ENCODE results near the gene GPR63.
"Not testable (repeated sequence)": the region's sequence is repeated elsewhere in the genome, so short reads cannot be mapped to it uniquely, and the experiment has no call there.

GPR63 gene

GRCh38 chr6:96837081-96837971 lies at the start of gene GPR63:
GPR63 (minus strand) TSS chr6:96837477; CDS start chr6:96799731, 37,746 bp downstream.
- H3K27ac ChIP-seq, result peak within 1 kb of the TSS; percentile 38
- TF ChIP-seq CTCF (IDR thresholded peaks at IDR 0.05) (0 out of 2 replicates have a peak, but pooled peaks have one; percentile 6), ZFX (IDR thresholded peaks at IDR 0.05; ENCODE audit: borderline replicate concordance) (no peak)

GRCh38 chr6:96886519-96886918 lies 49.2 kb upstream of the GPR63 start:
- TF ChIP-seq ZFX (IDR thresholded peaks at IDR 0.05; ENCODE audit: borderline replicate concordance), result no peak
- TF ChIP-seq CTCF (IDR thresholded peaks at IDR 0.05), result no peak
- no peak overlapping the region for H3K27ac ChIP-seq

- H3K27ac ChIP-seq, result not testable (repeated sequence)
These were observed 47.9 kb upstream of the GPR63 start for GRCh38 chr6:96885187-96885631.

GRCh38 chr6:96878143-96878542 lies 40.9 kb upstream of the GPR63 start:
- TF ChIP-seq ZFX (IDR thresholded peaks at IDR 0.05; ENCODE audit: borderline replicate concordance) (no peak), CTCF (IDR thresholded peaks at IDR 0.05) (no peak)
- H3K27ac ChIP-seq, result no peak overlapping the region

- no peak overlapping the region for H3K27ac ChIP-seq
- no peak for TF ChIP-seq CTCF (IDR thresholded peaks at IDR 0.05)
- no peak for TF ChIP-seq ZFX (IDR thresholded peaks at IDR 0.05; ENCODE audit: borderline replicate concordance)
These were observed 39.7 kb upstream of the GPR63 start for GRCh38 chr6:96876886-96877545.

GRCh38 chr6:96872976-96873375 lies 35.7 kb upstream of the GPR63 start:
- no peak overlapping the region for H3K27ac ChIP-seq
- no peak for TF ChIP-seq CTCF (IDR thresholded peaks at IDR 0.05)
- no peak for TF ChIP-seq ZFX (IDR thresholded peaks at IDR 0.05; ENCODE audit: borderline replicate concordance)

GRCh38 chr6:96865055-96865405 lies 27.8 kb upstream of the GPR63 start:
- H3K27ac ChIP-seq, result no peak overlapping the region
- TF ChIP-seq CTCF (IDR thresholded peaks at IDR 0.05), result no peak
- no peak for TF ChIP-seq ZFX (IDR thresholded peaks at IDR 0.05; ENCODE audit: borderline replicate concordance)

Measured in 22Rv1 (cell line).